Fibroblast of skin of left biceps (primary cell): ENCODE data around the gene GAN.
A peak's percentile ranks its signal among the peaks of the same experiment; 100 is the strongest.

Experiments used
- DNase-seq, 2 experiments: peaks; one replicate each; pipeline ENCODE4 v3.0.0-alpha.2; 2013; ENCODE audit warnings: low read depth in 2 of 2

The GAN gene

GRCh38 chr16:81314603-81315270 is at the start of gene GAN:
Gene GAN, plus strand, starts transcription at chr16:81314962. Its CDS starts 152 bp downstream, at chr16:81315114.
- DNase-seq, result peak; percentile 83 to 84

- no peak for DNase-seq
These were observed 49.7 kb upstream of the GAN start for GRCh38 chr16:81265052-81265451.

GRCh38 chr16:81265658-81266451 is 48.9 kb upstream of the GAN start:
- no peak for DNase-seq

GRCh38 chr16:81266680-81267095 is 48.1 kb upstream of the GAN start:
- DNase-seq, result no peak

GRCh38 chr16:81268509-81268908 is 46.3 kb upstream of the GAN start:
- no peak for DNase-seq

GRCh38 chr16:81273223-81273950 is 41.4 kb upstream of the GAN start:
- DNase-seq, result no peak

- DNase-seq, result no peak
These were observed 39.7 kb upstream of the GAN start for GRCh38 chr16:81275064-81275532.

GRCh38 chr16:81275795-81276194 is 39.0 kb upstream of the GAN start:
- DNase-seq, result no peak

- no peak for DNase-seq
These were observed 38.4 kb upstream of the GAN start for GRCh38 chr16:81276323-81276722.

- DNase-seq, result no peak
These were observed 37.2 kb upstream of the GAN start for GRCh38 chr16:81277541-81278080.

GRCh38 chr16:81278526-81278925 is 36.2 kb upstream of the GAN start:
- no peak for DNase-seq

- peak; percentile 2 to 9 for DNase-seq
These were observed 35.4 kb upstream of the GAN start for GRCh38 chr16:81279392-81279791.

GRCh38 chr16:81280393-81280792 is 34.4 kb upstream of the GAN start:
- no peak for DNase-seq

GRCh38 chr16:81283044-81283443 is 31.7 kb upstream of the GAN start:
- DNase-seq, result no peak

GRCh38 chr16:81284995-81285600 is 29.7 kb upstream of the GAN start:
- no peak for DNase-seq

- DNase-seq, result no peak
These were observed 28.6 kb upstream of the GAN start for GRCh38 chr16:81286190-81286589.

GRCh38 chr16:81291117-81291516 is 23.6 kb upstream of the GAN start:
- no peak for DNase-seq

GRCh38 chr16:81292936-81293335 is 21.8 kb upstream of the GAN start:
- no peak for DNase-seq

- no peak for DNase-seq
These were observed 20.6 kb upstream of the GAN start for GRCh38 chr16:81293909-81294802.

- no peak for DNase-seq
These were observed 18.1 kb upstream of the GAN start for GRCh38 chr16:81296631-81297030.

- DNase-seq, result no peak
These were observed 7.0 kb upstream of the GAN start for GRCh38 chr16:81307770-81308169.
